GM20000 (cell line): ENCODE data around the gene CAPN14.

Experiments used
- DNase-seq: peaks from one replicate; pipeline ENCODE4 v3.0.0; 2012; ENCODE audit warnings: low spot score
- TF ChIP-seq, protein P1 (sequence below): IDR thresholded peaks from 2 replicates; pipeline ENCODE4 v1.5.1; 2012; ENCODE audit warnings: mild to moderate bottlenecking, control low read depth; ENCODE audit errors: extremely low read depth, missing control alignments

Gene CAPN14

DNA sequence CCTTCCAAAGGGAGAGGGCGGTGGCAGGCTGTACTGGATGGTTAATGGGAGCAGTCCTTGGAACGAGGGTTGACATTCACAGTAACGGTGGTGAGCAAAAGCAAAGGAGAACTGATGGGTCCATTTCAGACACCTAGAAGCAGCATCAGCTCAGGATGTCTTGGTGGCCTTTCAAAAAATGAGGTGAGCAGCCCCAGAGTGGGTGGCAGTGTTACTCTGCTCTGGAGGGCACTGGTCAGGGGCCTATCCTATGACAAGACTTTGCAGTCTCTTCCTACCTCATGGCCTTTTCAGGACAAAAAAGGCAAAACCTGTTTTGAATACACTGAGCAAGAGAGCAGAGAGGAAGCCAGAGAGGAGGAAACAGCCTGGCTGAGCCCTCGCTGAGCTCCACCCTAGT, 23.5 kb downstream of the CAPN14 start:
- TF ChIP-seq, protein P1, sequence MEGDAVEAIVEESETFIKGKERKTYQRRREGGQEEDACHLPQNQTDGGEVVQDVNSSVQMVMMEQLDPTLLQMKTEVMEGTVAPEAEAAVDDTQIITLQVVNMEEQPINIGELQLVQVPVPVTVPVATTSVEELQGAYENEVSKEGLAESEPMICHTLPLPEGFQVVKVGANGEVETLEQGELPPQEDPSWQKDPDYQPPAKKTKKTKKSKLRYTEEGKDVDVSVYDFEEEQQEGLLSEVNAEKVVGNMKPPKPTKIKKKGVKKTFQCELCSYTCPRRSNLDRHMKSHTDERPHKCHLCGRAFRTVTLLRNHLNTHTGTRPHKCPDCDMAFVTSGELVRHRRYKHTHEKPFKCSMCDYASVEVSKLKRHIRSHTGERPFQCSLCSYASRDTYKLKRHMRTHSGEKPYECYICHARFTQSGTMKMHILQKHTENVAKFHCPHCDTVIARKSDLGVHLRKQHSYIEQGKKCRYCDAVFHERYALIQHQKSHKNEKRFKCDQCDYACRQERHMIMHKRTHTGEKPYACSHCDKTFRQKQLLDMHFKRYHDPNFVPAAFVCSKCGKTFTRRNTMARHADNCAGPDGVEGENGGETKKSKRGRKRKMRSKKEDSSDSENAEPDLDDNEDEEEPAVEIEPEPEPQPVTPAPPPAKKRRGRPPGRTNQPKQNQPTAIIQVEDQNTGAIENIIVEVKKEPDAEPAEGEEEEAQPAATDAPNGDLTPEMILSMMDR, result no peak
- DNase-seq, result no peak

- TF ChIP-seq, protein P1, result no peak
- no peak for DNase-seq
Measured at GRCh38 chr2:31192851-31193392, 24.4 kb downstream of the CAPN14 start.

DNA sequence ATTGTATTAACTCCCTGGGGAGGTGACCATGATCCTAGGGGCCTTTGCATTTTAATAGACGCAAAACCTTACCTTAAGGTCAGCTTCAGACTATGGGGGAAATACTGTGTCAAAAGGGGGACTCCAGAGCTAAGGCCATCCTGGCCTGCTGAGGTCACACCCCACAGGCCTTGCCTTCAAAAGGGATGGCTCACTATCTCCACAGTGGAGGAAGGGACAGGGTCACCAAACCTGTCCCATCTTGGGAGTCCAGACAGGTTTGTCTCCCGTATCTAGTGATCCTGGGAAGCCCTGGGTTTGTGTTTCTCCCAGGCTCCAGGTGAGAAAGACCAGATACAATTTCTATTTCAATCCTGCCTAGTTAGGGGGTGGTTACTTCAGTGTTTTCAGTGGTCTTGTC, 24.9 kb downstream of the CAPN14 start:
- TF ChIP-seq, protein P1, result no peak
- DNase-seq, result no peak

DNA sequence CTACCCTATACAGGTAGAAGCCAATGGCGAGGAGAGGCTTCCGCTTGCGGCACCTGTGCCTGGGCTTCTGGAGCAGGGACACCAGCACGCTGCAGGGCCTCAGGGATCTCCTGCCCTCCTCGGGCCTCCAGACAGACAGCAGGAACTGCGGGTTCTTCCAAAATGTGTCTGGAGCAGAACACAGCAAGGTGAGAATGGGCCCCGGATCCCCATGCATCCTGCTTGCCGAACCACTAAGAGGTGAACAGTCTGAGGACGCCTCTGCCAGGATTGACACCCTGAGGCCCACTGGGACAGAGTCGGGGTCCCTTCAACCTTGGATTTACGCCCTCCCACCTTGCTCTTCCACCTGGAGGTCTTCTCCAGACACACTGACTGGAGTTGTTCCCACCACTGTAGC, 25.4 kb downstream of the CAPN14 start:
- no peak for DNase-seq
- TF ChIP-seq, protein P1, result no peak

DNA sequence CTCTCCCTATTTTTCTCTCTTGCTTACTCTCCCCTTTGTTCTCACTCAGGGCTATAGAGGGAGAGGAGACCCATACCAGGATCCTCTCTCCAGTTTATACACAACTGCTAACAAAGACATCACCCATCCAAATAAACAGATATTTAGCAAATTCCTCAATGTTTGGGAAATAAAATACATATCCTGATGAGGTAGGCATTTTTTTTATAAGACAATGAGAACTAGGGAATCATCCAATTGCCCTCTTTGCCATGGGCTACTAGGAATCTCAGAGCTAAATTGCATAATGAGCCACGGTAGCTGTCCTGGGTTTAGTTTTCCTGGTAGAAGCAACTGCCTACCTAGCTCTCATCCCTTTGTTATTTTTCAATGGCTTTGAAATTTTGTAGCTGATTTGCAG, 27.1 kb downstream of the CAPN14 start:
- TF ChIP-seq, protein P1, result no peak
- DNase-seq, result no peak

- TF ChIP-seq, protein P1, result no peak
Measured at GRCh38 chr2:31189141-31189540, 28.2 kb downstream of the CAPN14 start.

GRCh38 chr2:31188131-31188530, 29.2 kb downstream of the CAPN14 start:
- DNase-seq, result no peak
- TF ChIP-seq, protein P1, result no peak

More at GRCh38 chr2:31189141-31189540, 28.2 kb downstream of the CAPN14 start:
- no peak for DNase-seq
